PFSK-1 (cell line): Measurements from ENCODE around the gene CRNN.

Source experiments
- POLR2AphosphoS5 ChIP-seq: IDR thresholded peaks from 2 replicates; pipeline ENCODE4 v1.6.1; 2012; ENCODE audit warnings: low read depth, mild to moderate bottlenecking, control low read depth, low read length, moderate library complexity
- SIN3A ChIP-seq: IDR thresholded peaks from 2 replicates; pipeline ENCODE4 v1.6.1; 2012; ENCODE audit warnings: mild to moderate bottlenecking, low read length, moderate library complexity, borderline replicate concordance; ENCODE audit not compliant: insufficient read depth
- TAF1 ChIP-seq: IDR thresholded peaks from 2 replicates; pipeline ENCODE4 v1.6.1; 2012; ENCODE audit warnings: low read length, control low read depth, borderline replicate concordance; ENCODE audit not compliant: insufficient read depth
- TF ChIP-seq, protein P1 (sequence below), 2 experiments: IDR thresholded peaks; 2 replicates each; pipeline versions ENCODE4 v1.6.1 to v1.8.0; 2011 to 2012; ENCODE audit warnings: low read depth in 2 of 2, low read length in 2 of 2, control low read depth in 1 of 2, inconsistent platforms in 1 of 2, mild to moderate bottlenecking in 1 of 2, moderate library complexity in 1 of 2; ENCODE audit not compliant: insufficient read depth in 1 of 2

DNA sequence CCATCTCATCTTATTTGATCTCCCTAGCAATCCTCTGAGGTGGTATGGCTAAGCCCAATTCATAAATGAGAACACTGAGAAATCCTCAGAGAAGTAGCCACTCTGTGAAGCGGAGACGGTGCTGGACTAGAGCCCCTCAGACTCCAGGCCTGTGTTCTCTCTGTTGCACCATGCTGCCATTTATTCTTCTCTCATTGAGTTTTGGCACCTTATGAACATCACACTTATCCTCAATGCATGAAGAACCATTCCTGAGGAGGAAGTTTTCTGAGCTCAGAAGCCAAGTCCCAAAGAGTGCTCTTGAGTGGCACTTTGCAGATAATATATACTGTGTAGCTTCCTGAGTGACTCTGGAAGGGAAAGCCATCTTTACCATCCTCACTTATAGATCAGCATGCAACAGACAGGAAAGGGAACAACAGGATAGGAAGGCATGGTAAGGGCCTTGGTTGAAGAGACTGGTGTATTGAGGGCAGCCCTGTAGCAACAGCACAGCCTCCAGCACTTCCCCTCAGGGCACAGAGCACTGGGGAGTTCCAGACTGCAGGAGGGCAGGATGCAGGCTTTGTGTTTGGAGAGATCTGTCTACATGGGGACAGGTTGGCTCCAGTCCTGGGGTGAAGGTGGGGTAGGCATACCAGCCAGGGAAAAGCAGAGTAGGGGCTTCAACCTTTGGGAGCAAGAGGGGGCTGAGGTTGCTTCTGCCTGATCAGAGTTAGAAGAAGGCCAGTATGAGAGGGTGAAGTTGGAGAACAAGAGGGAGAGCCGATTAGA is 1.6 kb upstream of the CRNN start:
- no peak for TF ChIP-seq POLR2AphosphoS5
- no peak for TF ChIP-seq TAF1
- TF ChIP-seq, protein P1, sequence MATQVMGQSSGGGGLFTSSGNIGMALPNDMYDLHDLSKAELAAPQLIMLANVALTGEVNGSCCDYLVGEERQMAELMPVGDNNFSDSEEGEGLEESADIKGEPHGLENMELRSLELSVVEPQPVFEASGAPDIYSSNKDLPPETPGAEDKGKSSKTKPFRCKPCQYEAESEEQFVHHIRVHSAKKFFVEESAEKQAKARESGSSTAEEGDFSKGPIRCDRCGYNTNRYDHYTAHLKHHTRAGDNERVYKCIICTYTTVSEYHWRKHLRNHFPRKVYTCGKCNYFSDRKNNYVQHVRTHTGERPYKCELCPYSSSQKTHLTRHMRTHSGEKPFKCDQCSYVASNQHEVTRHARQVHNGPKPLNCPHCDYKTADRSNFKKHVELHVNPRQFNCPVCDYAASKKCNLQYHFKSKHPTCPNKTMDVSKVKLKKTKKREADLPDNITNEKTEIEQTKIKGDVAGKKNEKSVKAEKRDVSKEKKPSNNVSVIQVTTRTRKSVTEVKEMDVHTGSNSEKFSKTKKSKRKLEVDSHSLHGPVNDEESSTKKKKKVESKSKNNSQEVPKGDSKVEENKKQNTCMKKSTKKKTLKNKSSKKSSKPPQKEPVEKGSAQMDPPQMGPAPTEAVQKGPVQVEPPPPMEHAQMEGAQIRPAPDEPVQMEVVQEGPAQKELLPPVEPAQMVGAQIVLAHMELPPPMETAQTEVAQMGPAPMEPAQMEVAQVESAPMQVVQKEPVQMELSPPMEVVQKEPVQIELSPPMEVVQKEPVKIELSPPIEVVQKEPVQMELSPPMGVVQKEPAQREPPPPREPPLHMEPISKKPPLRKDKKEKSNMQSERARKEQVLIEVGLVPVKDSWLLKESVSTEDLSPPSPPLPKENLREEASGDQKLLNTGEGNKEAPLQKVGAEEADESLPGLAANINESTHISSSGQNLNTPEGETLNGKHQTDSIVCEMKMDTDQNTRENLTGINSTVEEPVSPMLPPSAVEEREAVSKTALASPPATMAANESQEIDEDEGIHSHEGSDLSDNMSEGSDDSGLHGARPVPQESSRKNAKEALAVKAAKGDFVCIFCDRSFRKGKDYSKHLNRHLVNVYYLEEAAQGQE (IDR thresholded peaks at IDR 0.05; ENCODE audit: insufficient read depth in 1 of 2, low read depth in 2 of 2, low read length in 2 of 2), result no peak
- no peak for TF ChIP-seq SIN3A
